Activated naive CD8-positive, alpha-beta T cell treated with anti-CD3 and anti-CD28 coated beads, Interleukin-2, amount 50 U/mL, for 16 hours (primary cell): ENCODE results near the gene TCERG1L.
"Not testable (repeated sequence)": the region's sequence is repeated elsewhere in the genome, so short reads cannot be mapped to it uniquely, and the experiment has no call there.

Experiments used
- DNase-seq: peaks from one replicate; pipeline ENCODE4 v3.0.0-alpha.2; 2020; ENCODE audit warnings: low read depth, low spot score

The TCERG1L gene, protein sequence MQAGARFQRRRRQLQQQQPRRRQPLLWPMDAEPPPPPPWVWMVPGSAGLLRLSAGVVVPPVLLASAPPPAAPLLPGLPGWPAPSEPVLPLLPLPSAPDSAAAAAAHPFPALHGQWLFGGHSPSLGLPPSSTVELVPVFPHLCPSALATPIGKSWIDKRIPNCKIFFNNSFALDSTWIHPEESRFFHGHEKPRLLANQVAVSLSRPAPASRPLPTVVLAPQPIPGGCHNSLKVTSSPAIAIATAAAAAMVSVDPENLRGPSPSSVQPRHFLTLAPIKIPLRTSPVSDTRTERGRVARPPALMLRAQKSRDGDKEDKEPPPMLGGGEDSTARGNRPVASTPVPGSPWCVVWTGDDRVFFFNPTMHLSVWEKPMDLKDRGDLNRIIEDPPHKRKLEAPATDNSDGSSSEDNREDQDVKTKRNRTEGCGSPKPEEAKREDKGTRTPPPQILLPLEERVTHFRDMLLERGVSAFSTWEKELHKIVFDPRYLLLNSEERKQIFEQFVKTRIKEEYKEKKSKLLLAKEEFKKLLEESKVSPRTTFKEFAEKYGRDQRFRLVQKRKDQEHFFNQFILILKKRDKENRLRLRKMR

DNA sequence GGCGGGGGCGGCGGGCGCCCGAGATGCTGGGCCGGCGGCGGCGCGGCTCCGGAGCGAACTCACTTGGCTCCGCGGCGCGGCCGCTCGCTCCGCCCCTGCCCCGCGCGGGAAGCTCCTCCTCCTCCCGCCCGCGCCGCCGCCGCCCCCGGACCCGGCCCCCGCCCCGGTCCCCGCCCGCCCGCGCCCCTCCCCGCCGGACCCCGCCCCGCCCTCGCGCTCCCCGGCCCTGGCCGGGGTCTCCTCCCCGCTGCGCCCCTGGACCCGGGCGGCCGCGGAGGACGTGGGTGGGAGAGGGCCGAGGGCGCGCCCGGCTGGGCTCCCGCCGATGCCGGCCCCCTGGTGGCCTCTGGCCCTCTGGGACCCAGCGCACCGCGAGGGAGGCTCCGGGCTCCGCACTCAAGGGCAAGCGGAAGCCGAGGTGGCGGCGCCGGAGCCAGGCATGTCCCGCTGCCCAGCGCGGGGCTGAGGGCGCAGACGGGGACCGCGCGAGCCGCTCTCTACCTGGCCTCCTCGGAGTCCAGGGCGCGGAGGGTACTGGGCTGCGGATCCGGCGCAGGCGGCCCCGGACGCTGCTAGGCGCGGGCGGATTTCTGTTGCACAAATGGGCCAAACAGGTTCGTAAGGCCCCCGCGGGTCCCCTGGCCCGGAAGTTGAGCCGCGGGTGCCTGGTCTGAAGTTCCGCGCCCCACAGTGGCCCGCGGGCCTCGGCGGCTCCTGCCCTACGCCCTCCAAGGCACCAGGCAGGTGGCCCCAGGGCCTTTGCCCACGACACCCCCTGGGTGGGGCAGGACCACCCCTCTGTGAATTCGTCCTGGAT, at the start of gene TCERG1L:
Gene TCERG1L (minus strand): TSS at position 61 of the 817 bp plus-strand sequence. CDS start 86 bp downstream, outside the sequence.
- no peak for DNase-seq

DNA sequence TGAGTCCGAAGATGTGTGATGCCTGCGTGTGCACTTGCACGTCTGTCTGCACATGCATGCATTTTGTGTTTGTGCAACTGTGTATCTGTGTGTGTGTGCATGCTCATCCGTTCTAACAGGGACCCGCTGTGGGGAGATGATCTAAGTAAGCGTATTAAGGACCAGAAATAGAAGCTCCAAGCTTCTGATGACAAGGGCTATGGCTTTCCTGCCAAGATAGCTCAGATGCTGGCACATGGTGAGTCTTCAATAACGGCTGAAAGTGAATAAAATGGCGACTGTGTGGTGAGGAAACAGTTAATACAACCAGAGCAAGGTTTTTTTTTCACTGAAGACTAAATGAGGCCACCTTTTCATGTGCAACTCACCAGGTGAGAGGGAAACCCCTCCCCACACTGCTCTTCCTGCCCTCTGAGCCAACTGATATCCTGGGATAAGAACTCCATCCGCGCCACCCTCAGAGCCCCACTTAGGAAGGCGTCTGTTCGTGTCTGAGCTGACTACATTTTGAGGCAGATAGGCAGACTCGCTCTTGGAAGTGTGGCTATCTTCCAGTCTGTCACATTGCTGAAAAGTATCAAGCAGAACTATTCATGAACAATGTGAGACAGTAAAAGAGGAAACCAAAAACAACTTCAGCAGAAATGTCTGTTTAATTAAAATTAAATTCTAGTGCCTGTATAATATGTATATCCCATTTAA, 47.4 kb upstream of the TCERG1L start:
- DNase-seq: no peak

DNA sequence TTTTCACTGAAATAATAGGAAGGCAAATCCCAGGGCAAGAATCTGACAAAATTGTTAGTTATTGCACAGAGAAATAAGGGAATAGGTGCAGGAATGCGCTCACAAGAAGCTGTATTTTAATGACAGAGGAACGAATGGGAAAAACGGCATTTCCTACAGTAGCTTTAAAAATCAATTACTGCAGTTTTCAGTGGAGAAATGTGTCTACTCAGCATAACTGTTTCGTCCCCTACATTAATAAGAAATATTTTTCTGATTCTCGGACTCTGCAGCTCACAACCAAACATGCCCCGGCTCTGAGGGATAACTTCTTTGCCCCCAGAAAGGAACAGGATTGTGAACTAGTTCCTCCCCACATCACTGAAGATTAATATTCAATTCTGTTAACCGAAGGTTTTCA, 44.9 kb upstream of the TCERG1L start:
- DNase-seq: no peak

DNA sequence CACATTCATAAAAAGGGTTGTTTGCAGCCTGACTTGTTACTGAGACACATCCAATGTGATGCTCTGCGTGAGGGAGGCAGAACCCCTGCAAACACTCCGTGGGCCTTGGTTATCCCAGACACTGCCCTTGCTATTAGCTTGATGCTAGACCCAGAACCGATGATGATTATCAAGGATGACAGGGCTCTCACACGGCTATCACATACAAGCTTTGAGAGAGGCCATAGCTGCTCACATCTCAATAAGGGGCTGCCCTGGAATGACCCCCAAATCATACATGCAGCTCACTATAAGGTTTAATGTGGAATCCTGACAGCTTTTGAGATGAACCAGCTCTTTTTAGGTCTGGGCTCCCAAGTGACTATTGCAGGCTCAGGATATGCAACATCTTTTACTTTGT, 44.4 kb upstream of the TCERG1L start:
- no peak for DNase-seq

DNA sequence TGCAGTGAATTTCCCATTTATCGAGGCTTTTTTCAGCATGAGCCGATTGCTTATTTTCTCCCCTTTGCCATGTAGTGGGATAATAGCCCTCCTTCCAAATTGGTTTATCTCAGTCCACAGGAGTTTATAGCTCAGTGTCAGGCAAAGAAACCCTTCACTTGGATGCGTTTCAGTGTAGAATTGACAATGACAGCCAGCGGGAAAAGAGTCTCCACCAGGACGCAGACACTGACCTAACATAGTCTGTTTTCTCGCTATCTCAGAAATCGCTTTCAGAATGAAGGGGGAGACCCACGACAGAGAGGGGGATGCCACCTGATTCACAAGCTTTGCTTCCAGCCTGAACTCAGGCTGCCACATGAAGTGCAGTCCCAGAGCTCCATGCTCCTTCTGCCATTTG, 43.5 kb upstream of the TCERG1L start:
- no peak for DNase-seq

DNA sequence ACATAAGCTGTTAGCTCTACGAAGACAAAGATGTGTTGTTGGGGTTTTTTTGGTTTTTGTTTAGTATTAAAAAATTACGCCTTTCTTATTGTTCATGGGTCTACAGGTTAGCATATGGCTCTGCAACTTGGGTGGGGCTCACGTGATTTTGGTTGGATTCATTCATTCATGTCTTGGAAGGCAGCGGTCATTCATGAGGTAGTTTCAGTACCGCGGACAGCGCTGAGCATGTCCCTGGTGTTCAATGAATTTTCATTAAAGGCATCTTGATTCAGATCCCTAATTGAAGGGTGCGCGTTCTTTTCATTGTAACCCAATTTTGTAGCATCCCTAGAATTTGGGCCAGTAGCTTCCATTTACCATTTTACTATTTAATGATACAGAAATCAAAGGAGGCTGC, 42.9 kb upstream of the TCERG1L start:
- DNase-seq: no peak

DNA sequence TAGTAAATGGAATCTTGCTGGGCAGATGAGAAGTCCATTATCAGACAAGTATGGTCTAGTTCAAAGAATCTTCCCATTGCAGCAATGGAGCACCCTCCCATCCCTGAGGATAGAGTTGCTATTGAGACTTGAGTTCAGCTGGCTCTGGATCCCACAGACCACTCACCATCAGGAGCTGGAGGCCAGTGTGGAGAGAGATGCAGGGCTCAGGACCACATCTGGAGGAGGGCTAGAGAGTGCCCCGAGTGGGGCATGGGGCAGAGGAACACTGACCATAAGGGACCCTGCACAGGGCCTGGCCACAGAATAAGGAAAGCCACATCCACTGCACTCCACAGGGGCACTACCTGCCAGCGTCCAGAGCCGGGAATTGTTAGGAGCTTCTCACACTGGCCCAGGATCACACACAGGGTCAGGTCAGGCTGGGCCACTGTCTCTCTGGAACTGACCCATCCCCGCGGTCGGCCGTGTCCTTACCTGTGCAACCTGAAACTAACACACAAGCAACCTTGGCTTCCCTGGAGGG, 41.3 kb upstream of the TCERG1L start:
- DNase-seq: no peak

DNA sequence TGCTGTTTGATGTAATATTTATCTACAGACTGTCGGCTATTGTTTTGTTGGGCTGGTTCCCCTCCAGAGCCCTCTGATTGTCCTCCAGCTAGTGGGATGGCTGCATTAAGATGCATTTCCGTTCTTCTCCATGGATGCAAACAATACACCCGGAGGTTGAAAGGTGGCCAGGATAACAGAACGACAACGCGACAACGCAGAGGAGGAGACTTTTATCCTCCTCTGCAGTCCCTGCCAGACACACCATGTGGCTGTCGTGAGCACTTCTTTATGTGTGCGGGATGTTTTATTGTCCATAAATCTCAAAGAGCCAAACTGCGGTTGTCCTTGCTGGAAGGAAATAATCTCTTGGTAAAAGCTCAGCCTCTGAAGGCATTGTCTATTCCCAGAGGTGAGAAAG, 39.1 kb upstream of the TCERG1L start:
- no peak for DNase-seq

DNA sequence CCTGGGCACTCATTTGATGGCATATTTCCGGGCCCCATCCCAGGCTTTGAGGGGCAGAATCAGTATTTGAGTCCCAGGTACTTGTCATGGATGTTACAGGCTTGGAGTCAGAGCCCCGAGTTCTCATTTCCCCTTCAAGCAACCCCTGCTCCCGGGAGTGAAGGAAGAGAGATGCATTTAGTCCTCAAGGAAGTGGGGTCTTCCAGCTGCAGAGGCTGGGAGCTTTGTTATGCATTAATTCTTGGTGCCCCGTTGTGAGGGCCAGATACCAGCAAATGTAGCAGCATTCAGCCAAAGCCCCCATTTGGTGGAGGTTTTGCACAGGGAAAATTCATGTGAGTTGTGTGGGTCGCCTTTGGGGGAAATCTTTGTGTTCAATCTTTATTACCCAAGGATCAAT, 38.7 kb upstream of the TCERG1L start:
- no peak for DNase-seq

DNA sequence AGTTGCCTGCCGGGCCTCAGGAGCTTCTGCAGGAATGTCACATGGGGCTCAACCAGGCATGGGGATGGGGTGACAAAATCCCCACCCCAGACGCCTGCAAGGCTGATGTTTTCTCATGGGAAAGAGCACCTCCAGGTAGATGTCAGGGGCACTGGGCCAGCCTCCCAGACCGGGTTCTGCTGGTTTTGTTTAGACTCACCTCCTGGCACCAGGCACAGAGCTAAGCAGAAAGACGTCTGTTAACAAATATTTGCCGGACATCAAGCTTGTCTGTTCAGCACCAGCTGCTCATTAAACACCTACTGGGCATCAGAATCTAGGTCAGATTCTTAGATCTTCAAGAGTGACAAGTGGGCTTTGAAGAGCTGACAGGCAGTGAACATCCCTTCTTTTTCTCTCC, 34.9 kb upstream of the TCERG1L start:
- no peak for DNase-seq

DNA sequence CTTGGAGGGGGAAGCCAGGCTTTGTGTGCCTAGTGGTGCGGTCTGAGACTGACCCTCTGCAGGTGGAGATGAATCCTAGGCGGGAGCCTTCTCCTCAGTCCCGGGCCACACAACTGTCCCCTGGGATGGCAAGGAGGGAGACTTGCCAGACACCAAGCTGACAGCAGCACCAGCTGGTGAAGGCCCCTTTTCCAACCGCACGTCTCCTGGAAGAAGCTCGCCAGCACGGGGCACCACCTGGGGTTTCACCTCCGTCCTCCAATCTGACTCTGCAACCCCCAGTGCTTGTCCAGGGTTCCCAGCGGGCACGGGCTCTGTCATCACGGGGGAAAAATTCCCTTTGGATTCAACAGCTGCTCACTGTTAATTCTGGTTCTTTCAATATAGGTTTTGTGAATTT, 34.2 kb upstream of the TCERG1L start:
- DNase-seq: no peak

DNA sequence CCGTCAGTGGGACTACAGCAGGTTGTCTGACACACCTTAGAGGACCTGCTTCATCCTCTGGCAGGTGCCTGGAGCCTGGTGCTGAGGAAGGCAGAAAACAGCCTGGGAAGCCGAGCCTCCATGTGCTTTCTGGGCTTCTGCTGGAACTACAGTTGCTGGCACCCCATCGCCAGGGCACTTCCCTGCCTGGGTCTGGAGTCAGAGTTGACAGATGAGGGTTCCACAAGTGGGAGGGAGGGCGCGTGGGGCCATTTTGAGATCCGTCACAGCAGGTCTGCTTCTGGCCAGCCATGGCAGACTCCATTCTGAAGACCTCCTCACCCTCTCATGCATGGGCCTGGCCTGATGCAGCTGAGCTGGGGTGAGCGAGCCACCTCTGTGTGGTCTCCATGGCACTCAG, 33.2 kb upstream of the TCERG1L start:
- DNase-seq: no peak

DNA sequence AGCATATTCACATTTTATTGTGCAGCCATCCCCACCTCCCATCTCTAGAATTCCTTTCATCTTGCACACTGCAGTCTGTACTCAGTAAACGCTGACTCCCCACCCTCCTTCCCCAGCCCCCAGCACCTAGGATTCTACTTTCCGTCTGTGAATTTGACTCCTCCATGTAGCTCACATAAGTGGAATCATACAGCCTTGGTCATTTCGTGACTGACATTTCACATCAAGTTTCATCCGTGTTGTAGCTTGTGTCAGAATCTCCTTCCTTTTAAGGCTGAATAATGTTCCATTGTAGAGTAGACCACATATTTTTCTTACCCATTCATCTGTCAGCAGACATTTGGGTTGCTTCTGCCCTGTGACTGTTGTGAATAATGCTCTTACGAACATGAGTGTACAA, 26.2 kb upstream of the TCERG1L start:
- DNase-seq: no peak

DNA sequence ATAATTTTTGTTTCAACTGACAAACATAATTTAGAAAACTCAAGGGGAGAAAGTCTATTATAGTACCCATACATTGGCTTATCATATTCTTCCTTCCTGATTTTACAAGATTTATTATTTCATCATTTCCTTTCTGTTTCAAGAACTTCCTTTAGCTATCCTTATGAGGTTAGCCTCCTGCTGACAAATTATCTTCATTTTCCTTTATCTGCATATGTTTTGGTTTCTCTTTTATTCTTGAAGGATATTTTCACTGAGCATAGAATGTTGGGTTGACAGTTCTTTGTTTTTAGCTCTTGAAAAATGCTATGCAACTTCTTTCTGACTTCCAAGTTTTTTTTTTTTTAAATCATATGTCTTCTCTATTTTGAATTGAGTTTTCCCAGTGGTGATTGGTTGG, 21.3 kb upstream of the TCERG1L start:
- DNase-seq: no peak

DNA sequence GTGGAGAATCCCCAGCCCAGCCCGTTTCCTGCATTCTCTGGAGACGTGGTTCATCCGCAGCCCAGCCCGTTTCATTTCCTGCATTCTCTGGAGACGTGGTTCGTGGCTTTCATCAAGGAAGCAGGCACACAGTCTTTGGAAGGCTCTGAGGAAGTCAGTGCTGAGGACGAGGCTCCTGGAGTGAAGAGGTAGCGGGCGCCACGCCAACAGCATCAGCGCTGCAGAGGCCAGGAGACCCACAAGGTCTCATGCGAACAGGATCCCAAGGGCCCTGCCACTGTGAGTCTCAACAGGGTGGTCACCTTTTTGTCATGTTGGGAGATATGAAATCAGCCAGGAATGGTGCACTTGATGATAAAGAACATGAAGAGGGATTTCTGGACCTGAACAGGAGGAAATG, 12.4 kb upstream of the TCERG1L start:
- DNase-seq: no peak

DNA sequence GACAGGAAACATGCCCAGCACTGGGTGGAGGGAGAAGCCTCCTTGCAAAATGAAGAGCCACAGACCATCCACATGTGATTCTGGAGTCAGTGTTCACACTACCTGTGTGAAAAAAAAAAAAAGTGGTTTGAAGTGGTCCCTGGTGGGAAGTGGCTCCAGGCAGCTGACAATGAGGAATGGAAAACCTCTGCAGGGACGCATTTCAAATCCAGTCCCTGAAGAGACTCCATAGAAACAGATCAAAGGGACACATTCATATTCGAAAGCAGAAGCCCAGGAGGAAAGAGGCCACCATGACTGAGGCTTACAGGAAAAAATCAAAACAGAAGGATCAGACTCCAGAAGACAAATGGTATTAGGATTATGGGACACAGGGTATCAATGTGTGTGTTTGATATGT, 11.5 kb upstream of the TCERG1L start:
- DNase-seq: no peak

DNA sequence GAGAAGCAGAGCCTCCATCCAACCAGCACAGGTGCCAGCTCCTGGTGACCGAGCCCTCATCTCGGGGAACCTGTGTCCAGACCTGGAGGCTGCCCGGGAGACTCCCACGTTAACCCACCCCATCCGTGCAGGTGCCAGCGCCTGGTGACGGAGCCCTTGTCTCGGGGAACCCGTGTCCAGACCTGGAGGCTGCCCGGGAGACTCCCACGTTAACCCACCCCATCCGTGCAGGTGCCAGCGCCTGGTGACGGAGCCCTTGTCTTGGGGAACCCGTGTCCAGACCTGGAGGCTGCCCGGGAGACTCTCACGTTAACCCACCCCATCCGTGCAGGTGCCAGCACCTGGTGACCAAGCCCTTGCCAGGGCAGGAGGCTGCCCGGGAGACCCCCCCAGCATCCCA, 11.1 kb upstream of the TCERG1L start:
- not testable (repeated sequence) for DNase-seq

DNA sequence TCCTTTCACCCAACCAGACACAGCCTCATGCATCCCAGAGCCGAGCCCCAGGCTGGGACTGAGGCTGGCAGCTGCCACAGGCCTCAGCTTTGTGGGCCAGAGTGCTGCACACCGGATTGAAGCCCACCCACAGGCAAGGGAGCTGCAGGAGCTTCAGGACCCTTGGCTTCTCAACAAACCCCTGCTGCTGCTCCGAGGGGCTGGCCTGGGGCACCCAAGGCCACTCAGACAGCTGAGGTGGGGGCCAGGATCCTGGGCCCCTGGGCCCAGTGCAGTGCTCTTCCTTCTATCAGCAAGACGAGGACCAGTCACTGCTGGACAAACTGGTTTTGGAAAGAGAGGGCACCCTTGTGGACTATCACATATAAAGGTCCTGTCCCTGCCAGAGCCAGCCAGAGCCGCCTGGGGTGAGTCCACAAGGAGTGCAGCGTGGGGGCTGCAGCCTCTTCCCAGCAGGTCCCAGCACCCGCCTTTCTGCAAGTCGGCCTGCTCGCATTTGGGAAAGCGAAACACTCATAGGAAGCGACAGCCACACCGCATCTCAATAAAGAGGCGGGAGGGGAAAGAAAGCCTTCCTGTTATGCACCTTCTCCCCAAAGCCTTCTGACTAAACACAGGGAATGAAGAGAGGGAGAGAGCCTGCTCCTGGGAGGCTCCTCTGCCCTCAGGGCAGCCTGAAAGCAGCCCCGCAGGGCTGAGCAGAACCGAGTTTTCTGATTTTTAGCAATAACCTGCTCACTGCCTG, 9.5 kb upstream of the TCERG1L start:
- DNase-seq: no peak

DNA sequence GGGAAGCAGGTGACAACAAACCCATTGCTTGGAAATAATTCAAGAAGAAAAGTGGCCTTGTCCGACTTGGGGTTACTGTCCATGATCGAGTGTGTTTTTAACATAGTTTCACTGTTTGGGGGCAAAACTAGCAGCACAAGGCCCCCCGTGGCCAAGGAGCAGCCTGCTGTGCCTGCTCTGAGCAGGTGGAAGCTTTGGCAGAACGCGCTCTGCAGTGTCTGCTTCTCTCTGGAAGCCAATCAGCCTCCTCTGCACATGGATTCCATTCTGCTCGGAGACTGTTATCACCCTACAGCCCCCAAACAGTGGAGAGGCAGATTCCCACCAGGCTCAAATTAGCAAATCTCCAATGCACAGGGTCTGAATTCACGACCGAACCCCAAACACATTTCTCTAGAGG, 7.3 kb upstream of the TCERG1L start:
- DNase-seq: no peak

DNA sequence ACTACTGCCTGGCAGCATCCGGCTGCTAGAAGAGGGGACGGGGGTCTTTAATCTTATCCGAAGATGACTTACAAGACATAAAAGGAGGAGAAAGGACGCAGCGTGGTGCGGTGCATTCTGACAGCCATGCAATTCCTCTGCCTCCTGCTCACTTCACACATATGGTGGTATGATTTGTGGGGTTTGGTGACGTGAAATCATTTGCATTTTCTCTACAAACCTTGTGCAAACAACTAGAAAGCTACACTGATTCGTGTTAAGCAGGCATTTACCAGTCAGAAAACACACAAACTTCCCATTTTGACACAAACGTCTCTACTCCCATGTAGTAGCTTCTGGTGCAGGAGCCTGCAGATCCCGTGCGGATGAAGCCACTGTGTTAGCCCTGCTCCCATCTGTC, 6.8 kb upstream of the TCERG1L start:
- DNase-seq: no peak
